Vagina (tissue), 2 donors: ENCODE measurements around the gene PLIN1. TPM values are rescaled to one million over a fixed set of nuclear protein-coding genes. Genes with fewer than 3 reads are reported as not detected.

Source experiments
- DNase-seq, 2 donors: peaks; one replicate each; pipeline ENCODE4 v3.0.0-alpha.2; 2017; ENCODE audit errors: extremely low spot score in 2 of 2
- H3K27ac ChIP-seq: fragments of 200-600 bp; sonication (generic); one replicate; pipeline ENCODE4 v1.5.1; 2019
- H3K27me3 ChIP-seq: fragments of 200-600 bp; sonication (generic); one replicate; pipeline ENCODE4 v1.5.1; 2019
- H3K36me3 ChIP-seq, 2 donors: fragments of 200-600 bp; sonication (generic); one replicate each; pipeline ENCODE4 v1.5.1; 2017 to 2019
- H3K4me1 ChIP-seq: fragments of 200-600 bp; sonication (generic); one replicate; pipeline ENCODE4 v1.5.1; 2019
- H3K4me3 ChIP-seq, 2 donors: fragments of 200-600 bp; sonication (generic); 1 replicate in 1 of 2; 2 replicates in 1 of 2; pipeline ENCODE4 v1.5.1; 2016 to 2019
- H3K9me3 ChIP-seq: fragments of 200-600 bp; sonication (generic); one replicate; pipeline ENCODE4 v1.5.1; 2019
- POLR2A ChIP-seq, 2 donors: fragments of 450-650 bp; IDR thresholded peaks; one replicate each; pipeline ENCODE4 v1.6.1; 2017; ENCODE audit warnings: antibody characterized with exemption in 2 of 2, mild to moderate bottlenecking in 2 of 2, moderate library complexity in 2 of 2
- POLR2AphosphoS5 ChIP-seq, 2 donors: sonication (generic); formaldehyde crosslinking; IDR thresholded peaks; one replicate each; pipeline ENCODE4 v1.9.0; 2017; ENCODE audit warnings: antibody characterized with exemption in 2 of 2, mild to moderate bottlenecking in 2 of 2, low read depth in 1 of 2; ENCODE audit not compliant: insufficient read depth in 1 of 2
- intact Hi-C: fragments of 100-400 bp; cut with DNase I; formaldehyde crosslinking; loops from one replicate; pipeline ENCODE4 v1.15.1; 2023
- total RNA-seq: library from RNA; depleted of rRNA; stranded (reverse); fragments of >200 nt; gene quantifications from one replicate; pipeline ENCODE4 v1.2.3, GENCODE V29; 2016
- TF ChIP-seq, protein P1 (sequence below), 3 experiments: fragments of 450-650 bp in 2 of 3; fragments of 200-600 bp in 1 of 3; sonication (generic) in 1 of 3; IDR thresholded peaks; one replicate each; pipeline ENCODE4 v1.5.1; 2017 to 2019; ENCODE audit warnings: antibody characterized with exemption in 3 of 3, mild to moderate bottlenecking in 2 of 3, moderate library complexity in 2 of 3

Gene PLIN1
- total RNA-seq, 1 donor from 2014 or later: 53.3 TPM

DNA sequence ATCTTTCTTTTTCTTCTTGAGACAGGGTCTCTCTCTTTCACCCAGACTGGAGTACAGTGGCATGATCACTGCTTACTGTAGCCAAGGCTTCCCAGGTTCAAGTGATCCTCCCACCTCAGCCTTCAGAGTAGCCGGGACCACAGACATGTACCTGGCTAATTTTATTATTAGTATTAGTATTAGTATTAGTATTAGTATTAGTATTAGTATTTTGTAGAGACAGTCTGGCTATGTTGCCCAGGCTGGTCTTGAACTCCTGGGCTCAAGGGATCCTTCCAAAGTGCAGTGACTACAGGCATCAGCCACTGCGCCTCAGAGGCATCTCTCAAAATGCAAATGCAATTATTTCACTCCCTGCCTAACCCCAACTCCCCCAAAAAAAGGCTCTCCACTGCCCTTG lies 25.6 kb downstream of the PLIN1 start:
- no peak overlapping the region for H3K27ac ChIP-seq
- intact Hi-C loops: no loop called here
- no peak overlapping the region for H3K4me3 ChIP-seq
- DNase-seq: no peak
- no peaks in the 10 kb centered on the region for H3K9me3 ChIP-seq
- peaks cover 12% of the 10 kb centered on the region for H3K4me1 ChIP-seq
- TF ChIP-seq POLR2AphosphoS5 (IDR thresholded peaks at IDR 0.05; ENCODE audit: insufficient read depth in 1 of 2, low read depth in 1 of 2) (no peak), POLR2A (IDR thresholded peaks at IDR 0.05) (no peak)
- TF ChIP-seq, protein P1, sequence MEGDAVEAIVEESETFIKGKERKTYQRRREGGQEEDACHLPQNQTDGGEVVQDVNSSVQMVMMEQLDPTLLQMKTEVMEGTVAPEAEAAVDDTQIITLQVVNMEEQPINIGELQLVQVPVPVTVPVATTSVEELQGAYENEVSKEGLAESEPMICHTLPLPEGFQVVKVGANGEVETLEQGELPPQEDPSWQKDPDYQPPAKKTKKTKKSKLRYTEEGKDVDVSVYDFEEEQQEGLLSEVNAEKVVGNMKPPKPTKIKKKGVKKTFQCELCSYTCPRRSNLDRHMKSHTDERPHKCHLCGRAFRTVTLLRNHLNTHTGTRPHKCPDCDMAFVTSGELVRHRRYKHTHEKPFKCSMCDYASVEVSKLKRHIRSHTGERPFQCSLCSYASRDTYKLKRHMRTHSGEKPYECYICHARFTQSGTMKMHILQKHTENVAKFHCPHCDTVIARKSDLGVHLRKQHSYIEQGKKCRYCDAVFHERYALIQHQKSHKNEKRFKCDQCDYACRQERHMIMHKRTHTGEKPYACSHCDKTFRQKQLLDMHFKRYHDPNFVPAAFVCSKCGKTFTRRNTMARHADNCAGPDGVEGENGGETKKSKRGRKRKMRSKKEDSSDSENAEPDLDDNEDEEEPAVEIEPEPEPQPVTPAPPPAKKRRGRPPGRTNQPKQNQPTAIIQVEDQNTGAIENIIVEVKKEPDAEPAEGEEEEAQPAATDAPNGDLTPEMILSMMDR (IDR thresholded peaks at IDR 0.05): no peak
- peaks cover 0 to 3% of the 10 kb centered on the region in 2 donors for H3K36me3 ChIP-seq
- H3K27me3 ChIP-seq: no peaks in the 10 kb centered on the region

DNA sequence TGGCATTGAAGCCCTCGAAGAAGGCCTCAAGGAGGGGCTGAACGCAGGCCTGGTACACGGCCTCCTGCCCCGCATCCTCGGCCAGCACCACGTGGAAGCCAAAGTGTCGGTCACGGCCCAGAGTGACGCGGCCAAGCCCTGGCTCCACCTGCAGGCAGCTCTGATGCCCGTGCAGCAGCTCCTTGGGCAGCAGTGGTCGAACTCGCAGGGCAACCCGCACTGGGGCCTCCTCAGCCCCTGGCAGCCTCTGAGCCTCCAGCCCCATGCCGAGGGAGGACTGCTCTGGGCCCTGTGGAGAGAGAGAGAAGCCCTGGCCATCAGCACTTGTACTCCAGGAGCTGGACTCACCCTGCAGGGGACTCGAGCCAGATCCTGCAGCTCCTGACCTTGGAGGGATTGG lies 26.5 kb downstream of the PLIN1 start:
- H3K4me1 ChIP-seq: peaks cover 12% of the 10 kb centered on the region
- H3K27me3 ChIP-seq: no peaks in the 10 kb centered on the region
- no peak overlapping the region for H3K27ac ChIP-seq
- DNase-seq: no peak
- H3K9me3 ChIP-seq: no peaks in the 10 kb centered on the region
- H3K4me3 ChIP-seq: no peak overlapping the region
- no peak for TF ChIP-seq POLR2A (IDR thresholded peaks at IDR 0.05)
- TF ChIP-seq, protein P1 (IDR thresholded peaks at IDR 0.05): no peak
- TF ChIP-seq POLR2AphosphoS5 (IDR thresholded peaks at IDR 0.05; ENCODE audit: insufficient read depth in 1 of 2, low read depth in 1 of 2): no peak
- H3K36me3 ChIP-seq: peaks cover 0 to 3% of the 10 kb centered on the region in 2 donors
- intact Hi-C loops: no loop called here

DNA sequence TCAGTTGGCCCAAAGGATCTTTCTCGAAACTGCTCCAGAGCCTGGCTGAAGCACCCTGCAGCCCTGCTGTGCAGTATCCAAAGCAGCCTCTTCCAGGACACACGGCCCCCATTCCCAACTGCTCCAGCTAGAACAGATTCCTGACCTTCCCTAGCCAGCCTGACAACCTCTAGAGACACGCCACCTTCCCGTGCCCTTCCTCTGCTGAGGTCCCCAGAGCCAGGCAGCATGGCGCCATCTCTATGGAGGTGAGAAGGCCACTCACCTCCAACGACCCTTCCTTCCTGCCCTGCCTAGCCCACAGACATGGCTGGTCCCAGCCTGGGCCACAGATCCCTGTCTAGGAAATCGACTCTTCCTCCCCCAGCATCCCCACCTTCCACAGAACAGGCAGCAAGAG lies 27.0 kb downstream of the PLIN1 start:
- no peaks in the 10 kb centered on the region for H3K9me3 ChIP-seq
- peaks cover 0 to 3% of the 10 kb centered on the region in 2 donors for H3K36me3 ChIP-seq
- TF ChIP-seq, protein P1 (IDR thresholded peaks at IDR 0.05): no peak
- TF ChIP-seq POLR2AphosphoS5 (IDR thresholded peaks at IDR 0.05; ENCODE audit: insufficient read depth in 1 of 2, low read depth in 1 of 2) (no peak), POLR2A (IDR thresholded peaks at IDR 0.05) (no peak)
- H3K27ac ChIP-seq: no peak overlapping the region
- no peak overlapping the region for H3K4me3 ChIP-seq
- no peaks in the 10 kb centered on the region for H3K27me3 ChIP-seq
- H3K4me1 ChIP-seq: peaks cover 12% of the 10 kb centered on the region
- DNase-seq: no peak
- intact Hi-C loops: no loop called here

DNA sequence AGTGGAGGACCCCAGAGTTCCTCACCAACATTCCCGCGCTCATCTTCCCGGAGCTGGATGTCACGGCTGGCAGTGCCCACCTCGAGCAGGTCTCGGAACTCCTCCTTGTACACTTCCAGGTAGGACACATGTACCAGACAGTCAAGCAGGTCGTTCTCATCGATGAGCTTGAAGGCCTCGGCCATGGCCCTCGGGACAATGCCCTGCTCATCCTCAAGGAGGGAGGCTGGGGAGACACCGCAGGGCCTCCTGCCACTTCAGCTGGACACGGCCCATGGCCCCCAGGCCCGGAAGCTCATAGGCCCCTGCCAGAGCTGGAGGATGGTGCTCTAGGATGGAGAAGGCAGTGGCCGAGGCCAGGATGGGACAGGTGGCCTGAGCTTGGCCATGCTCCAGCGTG lies 29.5 kb downstream of the PLIN1 start:
- no peak for DNase-seq

DNA sequence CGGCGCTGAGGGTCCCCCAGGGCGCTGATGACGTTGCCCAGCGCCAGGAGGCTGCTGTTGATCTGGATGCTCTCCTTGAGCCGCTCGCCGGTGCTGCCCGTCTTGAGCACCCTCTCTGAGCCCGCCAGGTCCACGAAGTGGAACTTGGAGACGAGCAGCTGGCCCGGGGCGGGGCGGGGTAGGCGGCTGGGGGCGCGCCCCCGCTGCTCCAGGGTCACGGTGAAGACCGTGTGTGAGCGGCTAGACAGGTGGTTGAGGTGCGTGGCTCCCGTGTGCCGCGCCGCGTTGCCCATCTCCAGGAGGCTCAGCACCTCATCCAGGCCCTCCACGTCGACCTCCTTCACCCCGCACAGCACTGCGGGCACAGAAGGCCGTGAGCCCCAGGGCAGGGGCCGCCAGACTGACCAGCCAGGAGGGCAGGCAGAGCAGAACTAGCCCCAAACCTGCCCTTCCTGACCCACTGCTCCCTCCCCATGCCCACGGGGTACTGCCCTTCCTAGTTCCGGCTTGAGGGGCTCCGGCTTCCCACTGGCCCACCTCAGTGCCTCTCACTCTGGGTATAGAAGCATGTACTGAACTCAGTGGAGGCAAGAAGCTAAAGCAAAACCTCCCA lies 30.0 kb downstream of the PLIN1 start:
- TF ChIP-seq, protein P1 (IDR thresholded peaks at IDR 0.05): no peak
- TF ChIP-seq POLR2A (IDR thresholded peaks at IDR 0.05) (no peak), POLR2AphosphoS5 (IDR thresholded peaks at IDR 0.05; ENCODE audit: insufficient read depth in 1 of 2, low read depth in 1 of 2) (no peak)
- Histone ChIP-seq H3K27me3 (no peaks in the 10 kb centered on the region), H3K4me3 (no peak overlapping the region), H3K4me1 (peaks cover under 1% of the 10 kb centered on the region), H3K9me3 (no peaks in the 10 kb centered on the region), H3K36me3 (peaks cover 0 to 3% of the 10 kb centered on the region in 2 donors), H3K27ac (no peak overlapping the region)
- intact Hi-C loops: no loop called here
- DNase-seq: no peak

More for the DNA sequence above, 29.5 kb downstream of the PLIN1 start:
- H3K36me3 ChIP-seq: peaks cover 0 to 3% of the 10 kb centered on the region in 2 donors
- no peaks in the 10 kb centered on the region for H3K27me3 ChIP-seq
- no peak overlapping the region for H3K4me3 ChIP-seq
- TF ChIP-seq, protein P1 (IDR thresholded peaks at IDR 0.05): no peak
- TF ChIP-seq POLR2A (IDR thresholded peaks at IDR 0.05) (no peak), POLR2AphosphoS5 (IDR thresholded peaks at IDR 0.05; ENCODE audit: insufficient read depth in 1 of 2, low read depth in 1 of 2) (no peak)
- intact Hi-C loops: no loop called here
- no peak overlapping the region for H3K27ac ChIP-seq
- H3K4me1 ChIP-seq: peaks cover 7% of the 10 kb centered on the region
- no peaks in the 10 kb centered on the region for H3K9me3 ChIP-seq
